Breast epithelium (tissue), 4 donors: ENCODE results near the gene PTTG1IP. TPM values are rescaled to one million over a fixed set of nuclear protein-coding genes. Genes with fewer than 3 reads are reported as not detected.

ENCODE experiments used
- DNase-seq, 2 donors: peaks; one replicate each; pipeline ENCODE4 v3.0.0-alpha.2; 2019; ENCODE audit warnings: low spot score in 2 of 2
- H3K27ac ChIP-seq, 2 donors: fragments of 200-600 bp; sonication (generic) in 1 of 2; one replicate each; pipeline ENCODE4 v1.5.1; 2016 to 2019; ENCODE audit warnings: mild to moderate bottlenecking in 1 of 2
- H3K27me3 ChIP-seq, 2 donors: fragments of 200-600 bp; sonication (generic) in 1 of 2; one replicate each; pipeline versions ENCODE4 v1.5.1 to v1.6.0; 2017 to 2019; ENCODE audit warnings: control low read depth in 1 of 2, mild to moderate bottlenecking in 1 of 2
- H3K36me3 ChIP-seq: fragments of 200-600 bp; one replicate; pipeline ENCODE4 v1.5.1; 2019
- H3K4me1 ChIP-seq, 2 donors: fragments of 200-600 bp; sonication (generic); one replicate each; pipeline ENCODE4 v1.5.1; 2016 to 2019; ENCODE audit warnings: control low read depth in 1 of 2
- H3K4me3 ChIP-seq, 3 donors: fragments of 200-600 bp; sonication (generic); 1 replicate in 2 of 3; 2 replicates in 1 of 3; pipeline ENCODE4 v1.5.1; 2016 to 2019; ENCODE audit warnings: mild to moderate bottlenecking in 3 of 3, moderate library complexity in 2 of 3
- H3K9me3 ChIP-seq, 2 donors: fragments of 200-600 bp; sonication (generic) in 1 of 2; one replicate each; pipeline ENCODE4 v1.5.1; 2016 to 2019; ENCODE audit warnings: control low read depth in 1 of 2
- POLR2A ChIP-seq: fragments of 450-650 bp; IDR thresholded peaks from one replicate; pipeline ENCODE4 v1.6.1; 2016; ENCODE audit warnings: antibody characterized with exemption, mild to moderate bottlenecking, moderate library complexity
- POLR2AphosphoS5 ChIP-seq, 3 donors: sonication (generic); formaldehyde crosslinking; IDR thresholded peaks; one replicate each; pipeline ENCODE4 v1.6.1; 2017; ENCODE audit warnings: antibody characterized with exemption in 3 of 3
- intact Hi-C: fragments of 100-400 bp; cut with DNase I; formaldehyde crosslinking; loops from one replicate; pipeline ENCODE4 v1.15.1; 2023; ENCODE audit warnings: low total_unique reads
- total RNA-seq, 3 donors: library from RNA; depleted of rRNA; stranded (reverse); fragments of >200 nt; gene quantifications; one replicate each; pipeline ENCODE4 v1.1.0, GENCODE V29; 2016
- TF ChIP-seq, protein P1 (sequence below), 3 donors: fragments of 450-650 bp; IDR thresholded peaks; one replicate each; pipeline ENCODE4 v1.5.1; 2016 to 2017; ENCODE audit warnings: antibody characterized with exemption in 3 of 3, mild to moderate bottlenecking in 3 of 3, moderate library complexity in 3 of 3

Gene PTTG1IP
- total RNA-seq, 3 donors from 2014 or later = 187 to 351 (median 272) TPM

DNA sequence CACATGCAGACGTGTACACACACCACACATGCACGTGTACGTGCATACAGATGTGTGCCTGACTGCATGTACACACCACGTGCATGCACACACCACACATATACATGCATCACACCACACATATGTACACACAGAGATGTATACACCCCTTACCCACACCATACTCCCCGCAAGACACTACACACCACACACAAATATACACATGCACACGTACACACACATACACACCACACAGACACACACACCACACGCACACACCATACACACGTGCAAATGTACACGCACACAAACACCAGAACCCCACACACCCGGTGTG, 37.5 kb upstream of the PTTG1IP start:
- TF ChIP-seq POLR2AphosphoS5 (IDR thresholded peaks at IDR 0.05) = no peak
- TF ChIP-seq, protein P1, sequence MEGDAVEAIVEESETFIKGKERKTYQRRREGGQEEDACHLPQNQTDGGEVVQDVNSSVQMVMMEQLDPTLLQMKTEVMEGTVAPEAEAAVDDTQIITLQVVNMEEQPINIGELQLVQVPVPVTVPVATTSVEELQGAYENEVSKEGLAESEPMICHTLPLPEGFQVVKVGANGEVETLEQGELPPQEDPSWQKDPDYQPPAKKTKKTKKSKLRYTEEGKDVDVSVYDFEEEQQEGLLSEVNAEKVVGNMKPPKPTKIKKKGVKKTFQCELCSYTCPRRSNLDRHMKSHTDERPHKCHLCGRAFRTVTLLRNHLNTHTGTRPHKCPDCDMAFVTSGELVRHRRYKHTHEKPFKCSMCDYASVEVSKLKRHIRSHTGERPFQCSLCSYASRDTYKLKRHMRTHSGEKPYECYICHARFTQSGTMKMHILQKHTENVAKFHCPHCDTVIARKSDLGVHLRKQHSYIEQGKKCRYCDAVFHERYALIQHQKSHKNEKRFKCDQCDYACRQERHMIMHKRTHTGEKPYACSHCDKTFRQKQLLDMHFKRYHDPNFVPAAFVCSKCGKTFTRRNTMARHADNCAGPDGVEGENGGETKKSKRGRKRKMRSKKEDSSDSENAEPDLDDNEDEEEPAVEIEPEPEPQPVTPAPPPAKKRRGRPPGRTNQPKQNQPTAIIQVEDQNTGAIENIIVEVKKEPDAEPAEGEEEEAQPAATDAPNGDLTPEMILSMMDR (IDR thresholded peaks at IDR 0.05) = no peak
- no peak for TF ChIP-seq POLR2A
- no peaks in the 10 kb centered on the region for H3K27me3 ChIP-seq
- H3K4me3 ChIP-seq = no peak overlapping the region
- no peaks in the 10 kb centered on the region for H3K9me3 ChIP-seq
- H3K27ac ChIP-seq = peak overlapping the region in 1 of 2 donors; percentile 84
- no peaks in the 10 kb centered on the region for H3K36me3 ChIP-seq
- no peak for DNase-seq
- intact Hi-C loops = no loop called here
- H3K4me1 ChIP-seq = peaks cover 0 to 8% of the 10 kb centered on the region in 2 donors

DNA sequence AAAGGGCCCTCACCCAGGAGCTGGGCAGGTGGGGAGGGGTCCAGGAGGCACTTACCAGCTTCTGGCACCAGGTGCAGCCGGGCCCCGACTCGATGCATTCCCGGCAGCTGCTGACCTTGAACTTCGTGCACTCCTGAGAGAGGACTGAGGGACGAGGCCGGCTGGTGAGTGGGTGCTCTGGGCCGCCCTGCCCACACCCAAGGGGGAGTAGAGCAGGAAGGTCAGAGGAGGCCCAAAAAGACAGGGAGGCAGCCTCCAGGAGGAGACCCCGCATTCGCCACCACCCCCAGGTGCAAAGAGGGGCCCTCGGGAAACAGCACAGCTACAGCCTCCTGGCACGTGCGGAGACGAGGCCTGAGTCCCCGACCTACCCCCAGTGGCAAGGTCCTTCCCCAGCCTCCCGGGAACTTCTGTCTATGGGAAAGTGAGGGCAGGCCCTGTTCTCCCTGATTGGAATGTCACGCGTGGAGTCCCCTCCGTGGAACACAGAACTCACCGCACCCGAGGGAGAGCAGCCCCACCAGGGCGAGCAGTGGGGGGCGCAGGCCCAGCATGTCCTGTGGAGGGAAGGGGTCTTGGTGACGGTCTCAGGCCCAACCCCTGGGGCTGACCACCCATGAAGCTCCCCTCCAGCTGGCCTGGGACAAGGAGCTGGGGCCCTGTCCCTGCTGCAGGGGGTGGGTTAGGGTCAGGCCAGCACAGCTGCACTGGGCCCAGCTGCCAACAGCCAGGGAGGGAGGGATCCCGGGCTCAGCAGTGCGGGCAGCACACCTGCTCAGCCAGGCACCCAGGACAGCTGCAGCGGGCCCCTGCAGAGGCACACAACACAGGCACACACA, 37.0 kb upstream of the PTTG1IP start:
- Histone ChIP-seq H3K27me3 (no peaks in the 10 kb centered on the region), H3K36me3 (no peaks in the 10 kb centered on the region), H3K4me3 (no peak overlapping the region), H3K27ac (no peak overlapping the region), H3K4me1 (peaks cover 0 to 8% of the 10 kb centered on the region in 2 donors), H3K9me3 (no peaks in the 10 kb centered on the region)
- intact Hi-C loops = no loop called here
- no peak for DNase-seq
- TF ChIP-seq POLR2AphosphoS5 (IDR thresholded peaks at IDR 0.05) (no peak), POLR2A (no peak)
- TF ChIP-seq, protein P1 (IDR thresholded peaks at IDR 0.05) = no peak

DNA sequence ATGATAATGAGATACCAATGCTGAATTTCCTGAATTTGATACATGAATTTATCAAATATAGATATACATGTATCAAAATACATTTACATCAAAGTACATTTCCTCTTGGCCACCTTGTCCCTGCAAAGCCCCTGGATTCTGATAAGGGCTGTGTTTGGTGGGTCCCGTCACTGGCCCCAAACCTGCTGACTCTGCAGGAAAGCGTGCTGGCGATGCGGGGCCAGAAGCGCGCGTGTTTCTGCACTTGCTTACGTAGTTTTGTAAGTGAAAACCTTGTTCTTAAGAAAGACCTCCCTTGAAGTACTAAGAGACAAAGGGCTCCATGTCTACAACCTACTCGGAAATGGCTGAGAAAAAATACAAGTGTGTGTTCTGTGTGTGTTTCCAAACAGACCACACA, 36.2 kb upstream of the PTTG1IP start:
- no peak overlapping the region for H3K27ac ChIP-seq
- peaks cover 0 to 8% of the 10 kb centered on the region in 2 donors for H3K4me1 ChIP-seq
- TF ChIP-seq POLR2AphosphoS5 (IDR thresholded peaks at IDR 0.05) (no peak), POLR2A (no peak)
- TF ChIP-seq, protein P1 (IDR thresholded peaks at IDR 0.05) = no peak
- no peaks in the 10 kb centered on the region for H3K36me3 ChIP-seq
- no peaks in the 10 kb centered on the region for H3K9me3 ChIP-seq
- DNase-seq = no peak
- intact Hi-C loops = no loop called here
- no peak overlapping the region for H3K4me3 ChIP-seq
- H3K27me3 ChIP-seq = no peaks in the 10 kb centered on the region

DNA sequence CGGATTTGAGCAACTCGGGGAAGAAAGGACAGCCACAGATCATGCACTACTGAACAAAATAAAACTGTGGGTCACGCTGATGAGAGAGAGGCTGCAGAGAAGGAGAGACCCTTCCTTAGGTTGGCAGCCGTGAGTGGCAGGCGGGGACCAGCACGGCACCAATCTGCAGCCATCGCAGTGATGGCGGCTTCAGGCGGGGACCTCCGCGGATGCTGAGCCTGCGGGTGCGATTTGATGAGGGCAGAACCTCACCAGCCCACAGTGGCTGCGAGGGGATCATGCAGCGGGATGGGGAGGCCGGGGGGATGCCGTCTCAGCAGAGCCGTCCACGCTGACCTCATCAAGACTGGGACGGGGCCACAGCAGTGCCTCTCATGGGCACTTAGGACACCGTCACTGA, 35.4 kb upstream of the PTTG1IP start:
- no peaks in the 10 kb centered on the region for H3K9me3 ChIP-seq
- intact Hi-C loops = no loop called here
- no peak for DNase-seq
- H3K27ac ChIP-seq = no peak overlapping the region
- TF ChIP-seq POLR2A = no peak
- TF ChIP-seq, protein P1 (IDR thresholded peaks at IDR 0.05) = no peak
- no peak for TF ChIP-seq POLR2AphosphoS5 (IDR thresholded peaks at IDR 0.05)
- H3K4me1 ChIP-seq = peaks cover 0 to 8% of the 10 kb centered on the region in 2 donors
- no peaks in the 10 kb centered on the region for H3K36me3 ChIP-seq
- no peaks in the 10 kb centered on the region for H3K27me3 ChIP-seq
- no peak overlapping the region for H3K4me3 ChIP-seq
